MCF 10A (cell line): ENCODE results near the gene PAGR1. TPM values are rescaled to one million over a fixed set of nuclear protein-coding genes. Genes with fewer than 3 reads are reported as not detected.

Experiments
- BruUV-seq: library from RNA; stranded (reverse); fragments of 400-500 nt; replicated peaks from 2 replicates; lab custom pipeline; 2021; lab: Mats Ljungman, UMichigan
- CTCF ChIA-PET: fragments of 300-600 bp; sonication (Branson Sonifier 250); formaldehyde crosslinking; extraction: SDS; loops from one replicate; lab custom pipeline; 2021; ENCODE audit warnings: antibody characterized with exemption, inconsistent platforms; lab: Yijun Ruan, JAX
- POLR2A ChIA-PET: fragments of 300-600, 350-650 bp; sonication (Branson Sonifier 250); formaldehyde crosslinking; extraction: SDS; loops from one replicate; lab custom pipeline; 2020; ENCODE audit warnings: antibody characterized with exemption, inconsistent platforms; lab: Yijun Ruan, JAX
- DNase-seq: peaks from one replicate; pipeline ENCODE4 v3.0.0-alpha.2; 2018; ENCODE audit not compliant: unreplicated experiment
- H3K27ac Mint-ChIP-seq: one replicate; pipeline ENCODE4 v1.8.0; 2022; ENCODE audit warnings: mild to moderate bottlenecking, low read depth, mixed read lengths; ENCODE audit not compliant: unreplicated experiment
- H3K27me3 Mint-ChIP-seq: one replicate; pipeline ENCODE4 v1.8.0; 2022; ENCODE audit warnings: mixed read lengths; ENCODE audit not compliant: insufficient read depth, unreplicated experiment
- H3K36me3 Mint-ChIP-seq: one replicate; pipeline ENCODE4 v1.8.0; 2022; ENCODE audit warnings: mild to moderate bottlenecking, moderate library complexity, mixed read lengths; ENCODE audit not compliant: insufficient read depth, unreplicated experiment
- H3K4me1 Mint-ChIP-seq: one replicate; pipeline ENCODE4 v1.8.0; 2022; ENCODE audit warnings: mixed read lengths; ENCODE audit not compliant: insufficient read depth, unreplicated experiment
- H3K4me3 Mint-ChIP-seq: one replicate; pipeline ENCODE4 v1.8.0; 2022; ENCODE audit warnings: mild to moderate bottlenecking, moderate library complexity, mixed read lengths; ENCODE audit not compliant: unreplicated experiment
- H3K9me3 Mint-ChIP-seq: one replicate; pipeline ENCODE4 v1.8.0; 2022; ENCODE audit warnings: mixed read lengths; ENCODE audit not compliant: unreplicated experiment
- intact Hi-C: fragments of 100-400 bp; cut with micrococcal nuclease; formaldehyde crosslinking; loops from 2 replicates; pipeline ENCODE4 v1.14.1; 2022
- total RNA-seq: library from RNA; stranded (reverse); gene quantifications from 2 replicates; pipeline ENCODE4 v1.2.3, GENCODE V29; 2022
- TF ChIP-seq, protein P1 (sequence below): fragments of 200-600 bp; IDR thresholded peaks from one replicate; pipeline ENCODE4 v1.8.0; 2022; ENCODE audit warnings: antibody characterized with exemption, mild to moderate bottlenecking; ENCODE audit not compliant: unreplicated experiment

The PAGR1 gene
- total RNA-seq, 1 experiment from 2014 or later: 25.0 TPM

DNA sequence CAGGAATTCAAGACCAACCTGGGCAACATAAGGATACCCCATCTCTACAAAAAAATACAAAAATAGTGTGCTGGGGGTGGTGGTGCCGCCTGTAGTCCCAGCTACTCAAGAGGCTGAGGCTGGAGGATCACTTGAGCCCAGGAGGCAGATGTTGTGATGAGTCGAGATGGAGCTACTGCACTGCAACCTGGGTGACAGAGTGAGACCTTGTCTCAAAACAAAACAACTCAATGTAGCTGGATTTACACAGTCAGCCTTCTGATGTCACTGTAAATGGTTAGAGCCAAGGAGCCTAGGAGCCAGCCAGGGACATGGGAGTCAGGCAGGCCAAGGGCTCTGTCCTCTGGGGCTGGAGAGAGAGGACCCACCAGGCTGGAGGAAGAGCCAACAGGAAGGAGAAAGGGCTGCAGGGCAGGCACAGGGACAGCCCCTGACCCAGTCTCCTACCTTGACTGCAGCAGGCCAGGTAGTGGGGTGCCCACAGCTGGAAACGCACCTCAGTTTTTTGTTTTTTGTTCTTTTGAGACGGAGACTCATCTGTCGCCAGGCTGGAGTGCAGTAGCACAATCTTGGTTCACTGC lies 38.7 kb downstream of the PAGR1 start:
- ChIA-PET POLR2A (interaction anchor here (0.6 to 1.8 kb wide), 7 partner anchors 34 to 222 kb away, joined by 3 to 8 read pairs (median 4); partner anchors contain the start of genes ASPHD1, MVP and PRRT2), CTCF (interaction anchor here (0.6 kb wide), 2 partner anchors 9 to 168 kb away, joined by 3 read pairs; no protein-coding TSS in a partner anchor)
- Mint-ChIP-seq H3K27ac (no peak overlapping the region), H3K4me1 (no peaks in the 10 kb centered on the region), H3K27me3 (no peaks in the 10 kb centered on the region), H3K36me3 (peaks cover 37% of the 10 kb centered on the region), H3K9me3 (no peaks in the 10 kb centered on the region), H3K4me3 (no peak overlapping the region)
- intact Hi-C loops: no loop called here
- TF ChIP-seq, protein P1, sequence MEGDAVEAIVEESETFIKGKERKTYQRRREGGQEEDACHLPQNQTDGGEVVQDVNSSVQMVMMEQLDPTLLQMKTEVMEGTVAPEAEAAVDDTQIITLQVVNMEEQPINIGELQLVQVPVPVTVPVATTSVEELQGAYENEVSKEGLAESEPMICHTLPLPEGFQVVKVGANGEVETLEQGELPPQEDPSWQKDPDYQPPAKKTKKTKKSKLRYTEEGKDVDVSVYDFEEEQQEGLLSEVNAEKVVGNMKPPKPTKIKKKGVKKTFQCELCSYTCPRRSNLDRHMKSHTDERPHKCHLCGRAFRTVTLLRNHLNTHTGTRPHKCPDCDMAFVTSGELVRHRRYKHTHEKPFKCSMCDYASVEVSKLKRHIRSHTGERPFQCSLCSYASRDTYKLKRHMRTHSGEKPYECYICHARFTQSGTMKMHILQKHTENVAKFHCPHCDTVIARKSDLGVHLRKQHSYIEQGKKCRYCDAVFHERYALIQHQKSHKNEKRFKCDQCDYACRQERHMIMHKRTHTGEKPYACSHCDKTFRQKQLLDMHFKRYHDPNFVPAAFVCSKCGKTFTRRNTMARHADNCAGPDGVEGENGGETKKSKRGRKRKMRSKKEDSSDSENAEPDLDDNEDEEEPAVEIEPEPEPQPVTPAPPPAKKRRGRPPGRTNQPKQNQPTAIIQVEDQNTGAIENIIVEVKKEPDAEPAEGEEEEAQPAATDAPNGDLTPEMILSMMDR: no peak
- BruUV-seq: no TSS peak
- DNase-seq: no peak

DNA sequence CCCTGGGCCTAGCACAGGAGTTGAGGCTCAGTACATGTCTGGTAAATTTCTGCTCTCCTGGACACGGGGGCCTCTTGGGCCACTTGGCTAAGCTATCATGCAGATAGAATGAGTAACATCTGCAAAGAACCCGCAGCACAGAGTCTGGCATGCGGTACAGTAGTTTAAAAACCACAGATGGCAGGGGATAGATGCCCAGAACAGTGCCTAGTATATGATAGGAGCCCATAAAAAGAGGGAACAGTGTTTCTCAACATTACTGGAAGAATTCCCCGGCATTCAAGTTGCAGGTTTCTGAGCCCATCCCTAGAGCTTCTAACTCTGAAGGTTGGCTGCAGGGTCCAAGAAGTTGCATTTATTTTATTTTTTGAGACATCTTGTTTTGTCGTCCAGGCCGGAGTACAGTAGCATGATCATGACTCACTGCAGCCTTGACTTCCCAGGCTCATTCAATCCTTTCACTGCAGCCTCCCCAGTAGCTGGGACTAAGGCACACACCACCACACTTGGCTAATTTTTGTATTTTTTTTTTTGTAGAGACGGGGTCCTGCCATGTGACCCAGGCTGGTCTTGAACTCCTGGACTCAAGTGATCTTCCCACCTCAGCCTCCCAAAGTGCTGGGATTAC lies 41.3 kb downstream of the PAGR1 start:
- no peak overlapping the region for H3K4me3 Mint-ChIP-seq
- peaks cover 6% of the 10 kb centered on the region for H3K4me1 Mint-ChIP-seq
- no peaks in the 10 kb centered on the region for H3K9me3 Mint-ChIP-seq
- DNase-seq: no peak
- TF ChIP-seq, protein P1: no peak
- intact Hi-C loops: no loop called here
- no peak overlapping the region for H3K27ac Mint-ChIP-seq
- peaks cover 41% of the 10 kb centered on the region for H3K36me3 Mint-ChIP-seq
- no peaks in the 10 kb centered on the region for H3K27me3 Mint-ChIP-seq
- BruUV-seq: no TSS peak
- CTCF ChIA-PET: interaction anchor here (0.5 to 0.7 kb wide), 4 partner anchors 9 to 174 kb away, joined by 3 to 6 read pairs (median 4); no protein-coding TSS in a partner anchor
- POLR2A ChIA-PET: interaction anchor here (1.2 kb wide), 1 partner anchor 138 kb away, joined by 3 read pairs; the partner anchor contains the start of genes HIRIP3 and INO80E

DNA sequence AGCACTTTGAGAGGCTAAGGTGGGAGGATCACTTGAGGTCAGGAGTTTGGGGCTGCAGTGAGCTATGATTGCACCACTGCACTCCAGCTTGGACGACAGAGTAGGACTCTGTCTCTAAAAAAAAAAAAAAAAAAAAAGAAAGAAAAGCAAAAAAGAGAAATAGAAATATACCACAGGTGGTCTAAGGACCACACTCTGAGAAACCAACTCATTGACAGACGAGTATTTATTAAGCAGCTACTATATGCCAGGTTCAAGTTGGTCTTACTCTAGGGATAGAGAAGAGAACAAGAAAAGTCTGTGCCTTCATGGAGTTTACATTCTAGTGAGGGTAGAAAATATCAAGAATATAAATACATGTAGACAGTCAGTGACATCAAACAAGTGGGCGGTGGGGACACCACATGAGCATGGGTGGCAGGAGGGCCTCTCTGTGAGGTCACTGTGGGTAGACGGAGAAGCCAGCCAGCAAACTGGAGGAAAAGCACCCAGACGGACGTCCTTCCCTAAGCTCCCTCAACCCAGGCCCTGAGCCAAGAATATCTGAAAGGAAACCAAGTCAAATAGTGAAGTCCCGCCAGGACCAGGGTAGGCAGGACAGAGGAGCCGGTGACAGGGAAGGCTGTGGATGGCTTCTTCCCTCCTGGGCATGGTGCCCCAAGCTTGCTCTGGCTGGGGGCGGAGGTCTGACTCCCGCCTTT lies 42.3 kb downstream of the PAGR1 start:
- TSS peak; percentile 18 for BruUV-seq

More for the DNA sequence above, 42.3 kb downstream of the PAGR1 start:
- DNase-seq: no peak
- H3K36me3 Mint-ChIP-seq: peaks cover 41% of the 10 kb centered on the region
- POLR2A ChIA-PET: interaction anchor here (1.2 kb wide), 1 partner anchor 10 kb away, joined by 3 read pairs; no protein-coding TSS in a partner anchor
- no peaks in the 10 kb centered on the region for H3K9me3 Mint-ChIP-seq
- no peak overlapping the region for H3K4me3 Mint-ChIP-seq
- H3K27ac Mint-ChIP-seq: no peak overlapping the region
- TF ChIP-seq, protein P1: no peak
- intact Hi-C loops: no loop called here
- no peaks in the 10 kb centered on the region for H3K27me3 Mint-ChIP-seq
- CTCF ChIA-PET: no interaction called here
- peaks cover 8% of the 10 kb centered on the region for H3K4me1 Mint-ChIP-seq
